CD4-positive, alpha-beta memory T cell (primary cell): ENCODE measurements around the gene DACH1. TPM values are rescaled to one million over a fixed set of nuclear protein-coding genes. Genes with fewer than 3 reads are reported as not detected.

ENCODE experiments used
- CTCF ChIA-PET: fragments of 350-600 bp; sonication (Branson Sonifier 250); formaldehyde crosslinking; loops from one replicate; lab custom pipeline; 2021; ENCODE audit warnings: inconsistent platforms; ENCODE audit not compliant: partially characterized antibody; lab: Charles Lee
- POLR2A ChIA-PET: fragments of 350-600 bp; sonication (Branson Sonifier 250); formaldehyde crosslinking; loops from one replicate; lab custom pipeline; 2021; ENCODE audit not compliant: partially characterized antibody; lab: Charles Lee
- DNase-seq, 5 donors: peaks; one replicate each; pipeline versions ENCODE4 v3.0.0 to v3.0.0-alpha.2; 2020 to 2022; ENCODE audit warnings: mixed read lengths in 1 of 5
- H3K27ac ChIP-seq: one replicate; pipeline ENCODE4 v1.7.0; 2013; ENCODE audit warnings: low read depth, low read length
- H3K27me3 ChIP-seq: 2 replicates; pipeline ENCODE4 v1.7.0; 2013; ENCODE audit warnings: mild to moderate bottlenecking, low read length, moderate library complexity; ENCODE audit not compliant: insufficient read depth
- H3K36me3 ChIP-seq: 2 replicates; pipeline ENCODE4 v1.7.0; 2013; ENCODE audit warnings: mild to moderate bottlenecking, low read length, moderate library complexity; ENCODE audit not compliant: insufficient read depth
- H3K4me1 ChIP-seq: 2 replicates; pipeline ENCODE4 v1.7.0; 2013; ENCODE audit warnings: mild to moderate bottlenecking, low read length, moderate library complexity; ENCODE audit not compliant: insufficient read depth
- H3K4me3 ChIP-seq, 2 donors: one replicate each; pipeline ENCODE4 v1.7.0; 2013; ENCODE audit warnings: low read length in 2 of 2, mild to moderate bottlenecking in 1 of 2
- H3K9me3 ChIP-seq, 2 donors: one replicate each; pipeline ENCODE4 v1.7.0; 2013; ENCODE audit warnings: low read length in 2 of 2, control low read depth in 1 of 2; ENCODE audit not compliant: control insufficient read depth in 1 of 2
- H3K27ac Mint-ChIP-seq, 7 donors: one replicate each; pipeline ENCODE4 v1.8.0; 2020 to 2021; ENCODE audit warnings: mixed read lengths in 7 of 7, mild to moderate bottlenecking in 6 of 7, inconsistent platforms in 3 of 7, moderate library complexity in 3 of 7
- H3K27me3 Mint-ChIP-seq, 2 donors: one replicate each; pipeline ENCODE4 v1.8.0; 2020 to 2021; ENCODE audit warnings: mixed read lengths in 2 of 2
- H3K36me3 Mint-ChIP-seq, 2 donors: one replicate each; pipeline ENCODE4 v1.8.0; 2020 to 2021; ENCODE audit warnings: mixed read lengths in 2 of 2, inconsistent platforms in 1 of 2, mild to moderate bottlenecking in 1 of 2
- H3K4me1 Mint-ChIP-seq, 4 donors: one replicate each; pipeline ENCODE4 v1.8.0; 2020 to 2021; ENCODE audit warnings: mixed read lengths in 4 of 4, mild to moderate bottlenecking in 1 of 4
- H3K4me3 Mint-ChIP-seq, 8 donors: one replicate each; pipeline ENCODE4 v1.8.0; 2020 to 2021; ENCODE audit warnings: mixed read lengths in 8 of 8, mild to moderate bottlenecking in 7 of 8, moderate library complexity in 6 of 8, inconsistent platforms in 3 of 8
- H3K9me3 Mint-ChIP-seq, 8 donors: one replicate each; pipeline ENCODE4 v1.8.0; 2020 to 2021; ENCODE audit warnings: mixed read lengths in 8 of 8, mild to moderate bottlenecking in 5 of 8, inconsistent platforms in 3 of 8, moderate library complexity in 1 of 8
- intact Hi-C: fragments of 100-400 bp; cut with micrococcal nuclease; formaldehyde crosslinking; loops from one replicate; pipeline ENCODE4 v1.15.1; 2023
- polyA plus RNA-seq, 2 donors: library from polyadenylated mRNA; unstranded; fragments of 300-500 nt; fragmentation: Illumina TruSeq; gene quantifications; one replicate each; pipeline ENCODE4 v1.2.3, GENCODE V29; 2021
- total RNA-seq, 2 experiments: library from RNA; stranded (reverse); gene quantifications; one replicate each; pipeline ENCODE4 v1.2.3, GENCODE V29; 2021

The DACH1 gene
- total and polyA plus RNA-seq, 4 experiments from 2014 or later = not detected

DNA sequence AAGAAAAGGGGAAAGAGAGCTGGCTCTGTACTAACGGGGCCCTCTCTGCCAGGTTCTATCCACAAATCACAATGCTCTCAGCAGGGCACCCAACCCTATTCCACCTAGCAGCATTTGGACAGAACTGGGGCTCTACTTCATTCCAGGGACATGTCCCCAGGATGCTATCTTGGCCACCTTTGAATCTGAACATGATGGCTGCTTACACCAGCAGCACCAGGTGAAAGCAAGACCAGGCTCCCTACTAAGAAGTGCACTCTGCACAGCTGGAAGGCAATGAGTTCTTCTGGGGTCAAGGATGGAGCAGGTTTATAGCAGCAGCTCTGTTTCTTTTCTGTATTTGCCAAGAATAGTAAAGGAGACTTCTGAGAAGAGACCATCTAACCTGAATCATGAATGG is 222.4 kb downstream of the DACH1 start:
- no peaks in the 10 kb centered on the region for H3K27me3 Mint-ChIP-seq
- Histone ChIP-seq H3K27ac (no peak overlapping the region), H3K4me1 (no peaks in the 10 kb centered on the region), H3K9me3 (no peaks in the 10 kb centered on the region), H3K4me3 (no peak overlapping the region), H3K27me3 (no peaks in the 10 kb centered on the region), H3K36me3 (no peaks in the 10 kb centered on the region)
- POLR2A ChIA-PET = no interaction called here
- H3K27ac Mint-ChIP-seq = no peak overlapping the region
- intact Hi-C loops = no loop called here
- no peaks in the 10 kb centered on the region for H3K4me1 Mint-ChIP-seq
- H3K36me3 Mint-ChIP-seq = no peaks in the 10 kb centered on the region
- CTCF ChIA-PET = no interaction called here
- no peak overlapping the region for H3K4me3 Mint-ChIP-seq
- no peak for DNase-seq
- H3K9me3 Mint-ChIP-seq = peaks cover 0 to 3% (median 2%) of the 10 kb centered on the region in 8 donors

DNA sequence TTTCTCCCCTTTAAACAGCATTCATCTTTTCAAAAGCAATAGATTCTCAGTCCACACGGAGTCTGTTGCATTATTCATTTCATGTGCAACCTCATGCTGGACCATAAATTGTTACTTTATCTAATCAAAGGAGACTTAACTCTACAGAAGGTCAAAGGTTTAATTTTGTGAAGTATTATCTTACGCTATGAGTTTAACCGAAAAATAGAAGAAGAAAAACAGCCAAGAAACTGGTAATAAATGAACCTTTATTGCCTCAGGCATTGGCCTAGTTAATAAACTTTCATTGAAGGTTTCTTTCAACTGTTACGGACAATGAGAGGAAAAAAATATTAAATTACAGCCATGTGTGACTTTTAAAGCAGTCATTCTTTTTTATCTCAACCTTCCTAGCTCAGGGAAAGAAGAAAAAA is 223.6 kb downstream of the DACH1 start:
- Mint-ChIP-seq H3K4me1 (no peaks in the 10 kb centered on the region), H3K36me3 (no peaks in the 10 kb centered on the region), H3K9me3 (peaks cover 0 to 3% (median 2%) of the 10 kb centered on the region in 8 donors), H3K27me3 (no peaks in the 10 kb centered on the region), H3K27ac (no peak overlapping the region), H3K4me3 (no peak overlapping the region)
- Histone ChIP-seq H3K4me3 (no peak overlapping the region), H3K27ac (no peak overlapping the region), H3K9me3 (no peaks in the 10 kb centered on the region), H3K27me3 (no peaks in the 10 kb centered on the region), H3K4me1 (no peaks in the 10 kb centered on the region), H3K36me3 (no peaks in the 10 kb centered on the region)
- POLR2A ChIA-PET = no interaction called here
- intact Hi-C loops = no loop called here
- DNase-seq = no peak
- CTCF ChIA-PET = no interaction called here

DNA sequence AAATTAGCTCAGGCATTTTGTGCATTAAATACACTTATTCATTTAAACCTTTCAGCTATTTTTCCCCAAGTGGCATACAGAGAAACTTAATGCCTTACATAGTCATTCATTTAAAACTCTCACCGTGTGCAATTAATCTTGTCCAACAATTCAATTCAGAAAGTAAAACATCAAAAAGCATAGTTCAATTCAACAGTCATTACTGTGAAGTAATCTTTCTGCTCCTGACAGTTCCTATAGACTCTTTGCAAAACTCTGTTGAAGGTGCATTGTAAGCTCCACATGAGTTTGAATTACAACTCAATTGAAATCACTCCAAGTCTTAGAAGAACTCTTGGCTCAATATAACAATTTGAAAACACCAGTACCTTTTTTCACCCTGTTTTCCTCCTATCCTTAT is 228.3 kb downstream of the DACH1 start:
- H3K4me1 Mint-ChIP-seq = no peaks in the 10 kb centered on the region
- Histone ChIP-seq H3K36me3 (no peaks in the 10 kb centered on the region), H3K4me3 (no peak overlapping the region), H3K27me3 (no peaks in the 10 kb centered on the region), H3K9me3 (no peaks in the 10 kb centered on the region), H3K4me1 (no peaks in the 10 kb centered on the region), H3K27ac (no peak overlapping the region)
- H3K4me3 Mint-ChIP-seq = no peak overlapping the region
- peaks cover 0 to 3% (median 2%) of the 10 kb centered on the region in 8 donors for H3K9me3 Mint-ChIP-seq
- ChIA-PET POLR2A (no interaction called here), CTCF (no interaction called here)
- no peak for DNase-seq
- H3K36me3 Mint-ChIP-seq = no peaks in the 10 kb centered on the region
- no peaks in the 10 kb centered on the region for H3K27me3 Mint-ChIP-seq
- intact Hi-C loops = no loop called here
- no peak overlapping the region for H3K27ac Mint-ChIP-seq

DNA sequence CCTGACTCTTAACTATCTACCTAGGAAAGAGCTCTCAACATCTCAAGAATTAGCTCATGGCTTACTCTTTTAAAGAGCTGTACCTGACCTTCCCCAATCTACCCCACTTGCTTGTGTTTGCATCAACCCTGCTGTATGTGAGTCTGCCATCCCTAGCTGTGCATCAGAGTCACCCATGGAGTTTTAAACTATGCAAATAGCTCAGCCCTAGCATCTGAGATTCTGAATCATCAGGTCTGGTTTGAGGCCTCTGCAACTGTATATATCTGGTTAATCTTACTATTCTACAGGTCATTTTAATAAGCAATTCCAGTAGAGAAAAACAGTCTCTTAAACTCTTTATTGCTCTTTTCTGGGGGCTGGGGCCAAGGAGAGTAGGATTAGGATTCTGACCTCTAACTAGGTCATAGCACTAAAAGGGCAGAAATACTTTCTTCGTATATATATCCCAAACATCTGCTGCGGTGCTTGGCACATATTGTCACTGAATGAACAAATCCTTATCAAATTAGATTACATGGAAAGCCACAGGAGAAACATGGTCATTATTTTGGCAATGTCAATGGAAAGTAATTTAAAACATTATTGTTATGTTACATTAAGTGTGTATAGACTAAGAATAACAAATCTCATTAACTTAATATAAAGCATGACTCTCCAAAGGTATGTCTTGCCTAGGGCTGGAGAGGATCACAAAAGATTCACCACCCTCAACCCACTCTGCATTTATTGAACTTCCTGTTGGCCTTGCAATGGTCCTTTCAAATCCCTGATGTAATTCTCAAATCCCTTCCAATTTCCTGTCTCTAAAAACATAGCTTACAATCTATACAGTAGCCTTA is 232.2 kb downstream of the DACH1 start:
- Mint-ChIP-seq H3K27ac (no peak overlapping the region), H3K27me3 (no peaks in the 10 kb centered on the region)
- POLR2A ChIA-PET = no interaction called here

DNA sequence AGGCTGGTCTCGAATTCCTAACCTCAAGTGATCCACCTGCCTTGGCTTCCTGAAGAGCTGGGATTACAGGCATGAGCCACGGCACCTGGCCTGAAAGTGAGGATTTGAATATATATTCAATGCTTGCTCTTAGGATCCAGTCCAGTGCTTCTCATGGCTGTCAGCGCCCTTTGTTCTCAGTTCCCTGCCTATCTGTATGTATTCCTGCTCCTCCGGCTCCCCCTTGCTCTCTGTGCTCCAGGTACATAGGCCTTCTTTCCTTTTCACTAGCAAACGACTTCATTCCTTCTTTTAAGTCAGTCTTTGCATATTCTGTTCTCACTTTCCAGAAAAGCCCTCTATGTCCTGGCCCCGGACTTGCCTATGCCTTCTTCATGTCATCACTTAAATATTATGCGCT is 232.8 kb downstream of the DACH1 start:
- POLR2A ChIA-PET = no interaction called here
- no peaks in the 10 kb centered on the region for H3K4me1 ChIP-seq
- no peak overlapping the region for H3K4me3 ChIP-seq
- no peaks in the 10 kb centered on the region for H3K36me3 ChIP-seq
- no peaks in the 10 kb centered on the region for H3K27me3 Mint-ChIP-seq
- no peaks in the 10 kb centered on the region for H3K27me3 ChIP-seq
- CTCF ChIA-PET = no interaction called here
- no peak overlapping the region for H3K4me3 Mint-ChIP-seq
- no peak for DNase-seq
- H3K36me3 Mint-ChIP-seq = no peaks in the 10 kb centered on the region
- no peak overlapping the region for H3K27ac Mint-ChIP-seq
- H3K9me3 Mint-ChIP-seq = peaks cover 0 to 4% (median 0%) of the 10 kb centered on the region in 8 donors
- intact Hi-C loops = no loop called here
- no peak overlapping the region for H3K27ac ChIP-seq
- H3K9me3 ChIP-seq = no peaks in the 10 kb centered on the region
- H3K4me1 Mint-ChIP-seq = no peaks in the 10 kb centered on the region

More for the DNA sequence above, 232.2 kb downstream of the DACH1 start:
- intact Hi-C loops = no loop called here
- DNase-seq = no peak
- Histone ChIP-seq H3K4me3 (no peak overlapping the region), H3K9me3 (no peaks in the 10 kb centered on the region), H3K36me3 (no peaks in the 10 kb centered on the region), H3K27me3 (no peaks in the 10 kb centered on the region), H3K27ac (no peak overlapping the region), H3K4me1 (no peaks in the 10 kb centered on the region)
- Mint-ChIP-seq H3K36me3 (no peaks in the 10 kb centered on the region), H3K4me1 (no peaks in the 10 kb centered on the region), H3K4me3 (no peak overlapping the region), H3K9me3 (peaks cover 0 to 3% (median 0%) of the 10 kb centered on the region in 8 donors)
- CTCF ChIA-PET = no interaction called here

DNA sequence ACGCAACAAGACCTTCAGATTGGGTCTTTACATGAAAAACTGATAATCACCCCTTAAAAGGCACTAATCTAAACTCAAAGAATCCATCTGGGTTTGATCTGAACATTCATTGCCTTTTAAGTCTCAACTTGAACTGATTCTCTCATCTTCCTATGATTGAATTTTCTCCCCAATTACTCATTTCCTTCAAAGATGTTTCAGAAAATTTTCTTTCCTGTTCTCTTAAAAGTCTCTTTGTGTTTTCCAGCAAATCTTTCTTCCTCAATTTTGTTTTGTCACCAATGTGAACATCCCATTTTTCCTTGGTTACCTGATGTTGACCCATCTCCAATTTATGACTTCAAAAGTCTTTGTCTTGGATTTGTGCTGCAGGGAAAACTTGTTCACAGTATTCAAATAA is 234.3 kb downstream of the DACH1 start:
- POLR2A ChIA-PET = no interaction called here
- H3K9me3 Mint-ChIP-seq = peaks cover 0 to 5% (median 0%) of the 10 kb centered on the region in 8 donors
- no peaks in the 10 kb centered on the region for H3K4me1 ChIP-seq

DNA sequence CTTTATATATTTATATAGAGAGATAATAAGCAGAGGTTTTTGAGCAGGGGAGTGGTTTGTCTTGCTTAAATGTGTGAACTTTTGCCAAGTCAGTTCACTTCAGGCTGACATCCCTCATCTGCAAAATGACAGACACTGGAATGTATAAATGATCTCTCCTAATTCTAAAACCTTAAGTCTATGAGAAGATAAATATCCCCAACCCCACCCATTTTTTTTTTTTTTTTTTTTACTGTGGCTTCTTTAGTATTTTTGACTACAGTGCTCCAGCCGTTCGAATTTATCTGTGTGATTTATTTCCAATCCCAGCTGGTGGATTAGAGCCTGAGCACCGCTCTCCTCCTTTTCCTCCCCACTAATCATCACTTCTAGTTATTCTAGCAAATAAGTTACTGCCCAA is 234.8 kb downstream of the DACH1 start:
- Mint-ChIP-seq H3K9me3 (peaks cover 0 to 5% (median 0%) of the 10 kb centered on the region in 8 donors), H3K27ac (no peak overlapping the region), H3K27me3 (no peaks in the 10 kb centered on the region), H3K4me1 (no peaks in the 10 kb centered on the region), H3K4me3 (no peak overlapping the region), H3K36me3 (no peaks in the 10 kb centered on the region)
- Histone ChIP-seq H3K9me3 (peaks cover 0 to 3% of the 10 kb centered on the region in 2 donors), H3K4me1 (no peaks in the 10 kb centered on the region), H3K36me3 (no peaks in the 10 kb centered on the region), H3K27me3 (no peaks in the 10 kb centered on the region), H3K27ac (no peak overlapping the region), H3K4me3 (no peak overlapping the region)
- POLR2A ChIA-PET = no interaction called here
- intact Hi-C loops = no loop called here
- CTCF ChIA-PET = no interaction called here
- no peak for DNase-seq

More for the DNA sequence above, 234.3 kb downstream of the DACH1 start:
- intact Hi-C loops = no loop called here
- Histone ChIP-seq H3K9me3 (no peaks in the 10 kb centered on the region), H3K4me3 (no peak overlapping the region), H3K36me3 (no peaks in the 10 kb centered on the region), H3K27ac (no peak overlapping the region), H3K27me3 (no peaks in the 10 kb centered on the region)
- no peak for DNase-seq
- H3K27me3 Mint-ChIP-seq = no peaks in the 10 kb centered on the region
- H3K4me3 Mint-ChIP-seq = no peak overlapping the region
- no peaks in the 10 kb centered on the region for H3K4me1 Mint-ChIP-seq
- CTCF ChIA-PET = no interaction called here
- no peak overlapping the region for H3K27ac Mint-ChIP-seq
- no peaks in the 10 kb centered on the region for H3K36me3 Mint-ChIP-seq
